SK-N-SH (cell line): ENCODE measurements around the gene SLC8A2. TPM values are rescaled to one million over a fixed set of nuclear protein-coding genes. Genes with fewer than 3 reads are reported as not detected.

ENCODE experiments used
- CTCF ChIA-PET: fragments of 300-600, 350-600 bp; formaldehyde crosslinking; extraction: SDS; loops from one replicate; lab custom pipeline; 2021; lab: Yijun Ruan, JAX
- POLR2A ChIA-PET: fragments of 350-600 bp; sonication (Branson Sonifier 250); formaldehyde crosslinking; extraction: SDS; loops from one replicate; lab custom pipeline; 2020; ENCODE audit warnings: antibody characterized with exemption, inconsistent platforms; lab: Yijun Ruan, JAX
- DNase-seq: peaks from one replicate; pipeline ENCODE4 v3.0.0; 2012
- H2AFZ ChIP-seq: fragments of 200-600 bp; sonication (generic); 2 replicates; pipeline ENCODE4 v1.8.1; 2016; ENCODE audit warnings: antibody characterized with exemption, mild to moderate bottlenecking, low read depth
- H3F3A ChIP-seq: fragments of 200-600 bp; sonication (generic); replicated peaks from 2 replicates; pipeline ENCODE3; 2016; ENCODE audit warnings: antibody characterized with exemption, mild to moderate bottlenecking; ENCODE audit not compliant: insufficient read depth
- H3K27ac ChIP-seq, 2 experiments: fragments of 200-500 bp in 1 of 2; fragments of 200-600 bp in 1 of 2; sonication (Bioruptor generic) in 1 of 2; sonication (generic), shearing (Covaris generic) in 1 of 2; 2 replicates each; pipeline versions ENCODE4 v1.5.1 to v1.6.1; 2014 to 2016; ENCODE audit warnings: low read depth in 2 of 2, inconsistent platforms in 1 of 2, low read length in 1 of 2, mild to moderate bottlenecking in 1 of 2, mixed read lengths in 1 of 2
- H3K27me3 ChIP-seq: fragments of 200-600 bp; sonication (generic), shearing (Covaris generic); 2 replicates; pipeline ENCODE4 v1.6.1; 2016; ENCODE audit warnings: mixed run types; ENCODE audit not compliant: insufficient read depth
- H3K36me3 ChIP-seq, 2 experiments: fragments of 200-500 bp in 1 of 2; fragments of 200-600 bp in 1 of 2; sonication (Bioruptor generic) in 1 of 2; sonication (generic) in 1 of 2; replicated peaks in 1 of 2; 2 replicates each; pipeline versions ENCODE3 to v1.5.1; 2014 to 2016; ENCODE audit warnings: low read length in 1 of 2, mild to moderate bottlenecking in 1 of 2; ENCODE audit not compliant: insufficient read depth in 2 of 2, control insufficient read depth in 1 of 2
- H3K4me1 ChIP-seq, 2 experiments: fragments of 200-500 bp in 1 of 2; fragments of 200-600 bp in 1 of 2; sonication (Bioruptor generic) in 1 of 2; sonication (generic), shearing (Covaris generic) in 1 of 2; 2 replicates each; pipeline versions ENCODE4 v1.5.1 to v1.6.1; 2014 to 2016; ENCODE audit warnings: low read depth in 1 of 2, low read length in 1 of 2, mixed run types in 1 of 2; ENCODE audit not compliant: insufficient read depth in 2 of 2, control insufficient read depth in 1 of 2
- H3K4me2 ChIP-seq: fragments of 200-600 bp; sonication (generic), shearing (Covaris generic); 2 replicates; pipeline ENCODE4 v1.6.1; 2017; ENCODE audit warnings: mixed run types
- H3K4me3 ChIP-seq, 2 experiments: fragments of 200-500 bp in 1 of 2; fragments of 200-600 bp in 1 of 2; sonication (Bioruptor generic) in 1 of 2; sonication (generic), shearing (Covaris generic) in 1 of 2; 2 replicates each; pipeline versions ENCODE4 v1.5.1 to v1.8.1; 2014 to 2016; ENCODE audit warnings: low read depth in 2 of 2, inconsistent platforms in 1 of 2, low read length in 1 of 2, mild to moderate bottlenecking in 1 of 2, mixed read lengths in 1 of 2, moderate library complexity in 1 of 2
- H3K79me2 ChIP-seq: fragments of 200-600 bp; sonication (generic); 2 replicates; pipeline ENCODE4 v1.8.1; 2017; ENCODE audit warnings: mild to moderate bottlenecking; ENCODE audit not compliant: insufficient read depth
- H3K9ac ChIP-seq: fragments of 200-600 bp; sonication (generic); 2 replicates; pipeline ENCODE4 v1.6.1; 2017; ENCODE audit warnings: mixed run types
- H3K9me2 ChIP-seq: fragments of 200-600 bp; sonication (generic); 2 replicates; pipeline ENCODE4 v1.6.1; 2017; ENCODE audit warnings: mixed run types
- H3K9me3 ChIP-seq: fragments of 200-600 bp; sonication (generic); 2 replicates; pipeline ENCODE4 v1.6.1; 2017; ENCODE audit warnings: mixed run types, mild to moderate bottlenecking, moderate library complexity
- H4K20me1 ChIP-seq: fragments of 200-600 bp; sonication (generic); 2 replicates; pipeline ENCODE4 v1.6.1; 2017; ENCODE audit warnings: mild to moderate bottlenecking, mixed run types; ENCODE audit not compliant: insufficient read depth
- CTCF ChIP-seq: fragments of 200-600 bp; sonication (generic); IDR thresholded peaks from 2 replicates; pipeline ENCODE4 v1.6.1; 2017; ENCODE audit warnings: antibody characterized with exemption, mild to moderate bottlenecking, moderate library complexity
- ELF1 ChIP-seq: IDR thresholded peaks from 2 replicates; pipeline ENCODE4 v1.4.0; 2012
- EZH2phosphoT487 ChIP-seq: fragments of 200-600 bp; sonication (generic); IDR thresholded peaks from 2 replicates; pipeline ENCODE4 v1.6.1; 2017; ENCODE audit warnings: low read depth, mixed run types, mild to moderate bottlenecking, antibody characterized with exemption, moderate library complexity, borderline replicate concordance
- FOXM1 ChIP-seq: IDR thresholded peaks from 2 replicates; pipeline ENCODE4 v1.4.0; 2012; ENCODE audit warnings: low read depth, mild to moderate bottlenecking
- GATA2 ChIP-seq: sonication (generic); formaldehyde crosslinking; IDR thresholded peaks from 2 replicates; pipeline ENCODE4 v1.5.0; 2020; ENCODE audit warnings: mild to moderate bottlenecking, missing genetic modification reagents
- MAX ChIP-seq: IDR thresholded peaks from 2 replicates; pipeline ENCODE4 v1.4.0; 2012; ENCODE audit warnings: low read depth
- MXI1 ChIP-seq: IDR thresholded peaks from 2 replicates; pipeline ENCODE4 v1.6.1; 2012; ENCODE audit warnings: mild to moderate bottlenecking, low read depth, low read length, improper control_type of control experiment
- POLR2AphosphoS5 ChIP-seq: IDR thresholded peaks from 2 replicates; pipeline ENCODE4 v1.6.1; 2012; ENCODE audit warnings: low read depth, low read length
- RCOR1 ChIP-seq: fragments of 150-350 bp; IDR thresholded peaks from 2 replicates; pipeline ENCODE4 v1.6.1; 2017; ENCODE audit warnings: antibody characterized with exemption, low read length
- REST ChIP-seq: IDR thresholded peaks from 2 replicates; pipeline ENCODE4 v1.6.1; 2012; ENCODE audit warnings: mild to moderate bottlenecking, low read depth, low read length, moderate library complexity
- RXRA ChIP-seq: IDR thresholded peaks from 2 replicates; pipeline ENCODE4 v1.4.0; 2012; ENCODE audit warnings: low read depth, mild to moderate bottlenecking, borderline replicate concordance
- SIN3A ChIP-seq: IDR thresholded peaks from 2 replicates; pipeline ENCODE4 v1.6.1; 2012; ENCODE audit warnings: low read depth, mild to moderate bottlenecking, low read length, moderate library complexity, borderline replicate concordance
- SMC3 ChIP-seq: IDR thresholded peaks from 2 replicates; pipeline ENCODE4 v1.6.1; 2012; ENCODE audit warnings: low read depth, low read length, improper control_type of control experiment
- TCF12 ChIP-seq: IDR thresholded peaks from 2 replicates; pipeline ENCODE4 v1.4.0; 2012
- TEAD4 ChIP-seq: IDR thresholded peaks from 2 replicates; pipeline ENCODE4 v1.4.0; 2012; ENCODE audit warnings: mild to moderate bottlenecking, borderline replicate concordance; ENCODE audit not compliant: insufficient read depth
- WGBS: methylation state at CpG from one replicate; pipeline ENCODE4 v1.1.6; 2017; ENCODE audit warnings: low lambda C conversion rate; 5-methylcytosine and 5-hydroxymethylcytosine counted together
- polyA plus RNA-seq, 3 experiments: library from polyadenylated mRNA; depleted of rRNA; stranded (reverse); fragments of >200 nt; gene quantifications; 2 replicates each; pipeline ENCODE4 v1.2.3, GENCODE V29; 2012

SLC8A2 gene
- 0.29 and 0.58 TPM in 2 replicates for polyA plus RNA-seq (2012; rRNA removed)
- polyA plus RNA-seq (2012; cell fraction: cytosol; rRNA removed) = 0.26 and 0.45 TPM in 2 replicates
- 0.56 and 0.79 TPM in 2 replicates for polyA plus RNA-seq (2012; cell fraction: nucleus; rRNA removed)

GRCh38 chr19:47471733-47472457 is at the start of gene SLC8A2:
TSS of gene SLC8A2 (minus strand) at chr19:47471893. CDS start at chr19:47466403, 5,490 bp downstream.
- DNase-seq = peak; percentile 99
- peaks cover 0 to 18% of the 10 kb centered on the region in 2 experiments; a peak in 1 of 4 replicates for H3K4me1 ChIP-seq
- CTCF ChIA-PET = interaction anchor here (0.7 to 6.7 kb wide), 8 partner anchors 12 to 392 kb away, joined by 3 to 47 read pairs (median 4); partner anchors contain the start of gene KPTN
- H3K79me2 ChIP-seq = no peaks in the 10 kb centered on the region
- no peaks in the 10 kb centered on the region for H3K36me3 ChIP-seq
- no peaks in the 10 kb centered on the region for H3K9me3 ChIP-seq
- H3K27me3 ChIP-seq = peaks cover 6% of the 10 kb centered on the region; the same call in 1 of the 2 replicates
- H3K9me2 ChIP-seq = no peaks in the 10 kb centered on the region
- peak within 1 kb of the TSS in 1 of 2 experiments; percentile 48; a peak in 1 of 4 replicates for H3K27ac ChIP-seq
- H3K9ac ChIP-seq = no peak within 1 kb of the TSS
- peak within 1 kb of the TSS; percentile 37 to 49; a peak in 3 of 4 replicates for H3K4me3 ChIP-seq
- WGBS = 4% methylated on average over 20 of the region's 29 CpGs
- H2AFZ ChIP-seq = no peak within 1 kb of the TSS
- peaks cover 3% of the 10 kb centered on the region for H3F3A ChIP-seq
- H3K4me2 ChIP-seq = peak within 1 kb of the TSS; percentile 68
- POLR2A ChIA-PET = interaction anchor here (0.6 to 1.7 kb wide), 2 partner anchors 12 to 25 kb away, joined by 3 to 8 read pairs; partner anchors contain the start of gene KPTN
- H4K20me1 ChIP-seq = no peaks in the 10 kb centered on the region
- TF ChIP-seq REST = peak; percentile 98
- TF ChIP-seq RXRA = no peak
- 0 out of 2 replicates have a peak, but pooled peaks have one; percentile 59 for TF ChIP-seq SIN3A
- TF ChIP-seq POLR2AphosphoS5 = no peak
- peak; percentile 19; the same call in 1 of the 2 replicates for TF ChIP-seq MXI1

- Histone ChIP-seq H3K9me3 (no peaks in the 10 kb centered on the region), H3K4me3 (no peak overlapping the region), H3K27ac (no peak overlapping the region), H3F3A (no peaks in the 10 kb centered on the region), H3K27me3 (no peaks in the 10 kb centered on the region), H2AFZ (no peak overlapping the region), H3K36me3 (no peaks in the 10 kb centered on the region), H3K4me1 (peaks cover 0 to 3% of the 10 kb centered on the region in 2 experiments; a peak in 1 of 4 replicates), H3K9ac (no peak overlapping the region), H3K4me2 (no peak overlapping the region), H3K9me2 (no peaks in the 10 kb centered on the region), H3K79me2 (no peaks in the 10 kb centered on the region), H4K20me1 (no peaks in the 10 kb centered on the region)
- WGBS = 70% methylated on average over 5 of the region's 6 CpGs
- POLR2A ChIA-PET = no interaction called here
- no peak for DNase-seq
- CTCF ChIA-PET = interaction anchor here (0.8 to 9.2 kb wide), 7 partner anchors 25 to 186 kb away, joined by 3 to 81 read pairs (median 3); partner anchors contain the start of gene KPTN
- no peak for TF ChIP-seq TCF12
- no peak for TF ChIP-seq ELF1
- no peak for TF ChIP-seq RCOR1
- TF ChIP-seq FOXM1 = no peak
- TF ChIP-seq CTCF = no peak
- TF ChIP-seq EZH2phosphoT487 = no peak
- TF ChIP-seq REST = no peak
- TF ChIP-seq GATA2 (CRISPR knock-in tag) = no peak
- no peak for TF ChIP-seq SMC3
- TF ChIP-seq MAX = no peak
- no peak for TF ChIP-seq SIN3A
- no peak for TF ChIP-seq TEAD4
Measured at GRCh38 chr19:47520839-47521238, 49.1 kb upstream of the SLC8A2 start.
